Osteocyte (in vitro differentiated cells): ENCODE data around the gene PTBP1. TPM values are rescaled to one million over a fixed set of nuclear protein-coding genes. Genes with fewer than 3 reads are reported as not detected.

Experiments used
- DNase-seq: peaks from one replicate; pipeline ENCODE4 v3.0.0; 2021; ENCODE audit warnings: mixed read lengths; ENCODE audit not compliant: unreplicated experiment; ENCODE audit errors: extremely low spot score
- H3K27ac Mint-ChIP-seq: one replicate; pipeline ENCODE4 v1.8.0; 2021; ENCODE audit warnings: mild to moderate bottlenecking, mixed read lengths; ENCODE audit not compliant: unreplicated experiment
- H3K27me3 Mint-ChIP-seq: one replicate; pipeline ENCODE4 v1.8.0; 2021; ENCODE audit warnings: mixed read lengths; ENCODE audit not compliant: unreplicated experiment
- H3K36me3 Mint-ChIP-seq: one replicate; pipeline ENCODE4 v1.8.0; 2021; ENCODE audit warnings: mixed read lengths; ENCODE audit not compliant: unreplicated experiment
- H3K4me1 Mint-ChIP-seq: one replicate; pipeline ENCODE4 v1.8.0; 2021; ENCODE audit warnings: mixed read lengths; ENCODE audit not compliant: unreplicated experiment
- H3K4me3 Mint-ChIP-seq: one replicate; pipeline ENCODE4 v1.8.0; 2021; ENCODE audit warnings: mild to moderate bottlenecking, moderate library complexity, mixed read lengths; ENCODE audit not compliant: unreplicated experiment
- H3K9me3 Mint-ChIP-seq: one replicate; pipeline ENCODE4 v1.8.0; 2021; ENCODE audit warnings: mixed read lengths; ENCODE audit not compliant: unreplicated experiment
- CTCF ChIP-seq: fragments of 200-600 bp; sonication (generic); IDR thresholded peaks from 2 replicates; pipeline ENCODE4 v1.5.0; 2021; ENCODE audit warnings: antibody characterized with exemption, mild to moderate bottlenecking, moderate library complexity
- microRNA-seq: library from miRNA; unstranded; fragments of <30 nt; microRNA quantifications from one replicate; pipeline ENCODE4 v1.1.0, GENCODE V29; 2020; ENCODE audit not compliant: unreplicated experiment
- total RNA-seq: library from RNA; stranded (reverse); gene quantifications from 2 replicates; pipeline ENCODE4 v1.2.1, GENCODE V29; 2021

The PTBP1 gene
- total RNA-seq, 1 donor from 2014 or later = 370 TPM

- TF ChIP-seq CTCF = no peak
- Mint-ChIP-seq H3K27ac (peak overlapping the region; percentile 65), H3K36me3 (no peaks in the 10 kb centered on the region), H3K4me3 (no peak overlapping the region), H3K4me1 (peaks cover 22% of the 10 kb centered on the region), H3K27me3 (no peaks in the 10 kb centered on the region), H3K9me3 (no peaks in the 10 kb centered on the region)
- DNase-seq = no peak
Observed at GRCh38 chr19:858284-858683, 61.0 kb downstream of the PTBP1 start.

GRCh38 chr19:858868-859843 lies 61.9 kb downstream of the PTBP1 start, which contains the start of gene CFD:
TSS of gene CFD (plus strand) at chr19:859664. CDS start at chr19:859690, 26 bp downstream.
- H3K9me3 Mint-ChIP-seq = no peaks in the 10 kb centered on the region
- DNase-seq = peak; percentile 88
- H3K27me3 Mint-ChIP-seq = no peaks in the 10 kb centered on the region
- no peaks in the 10 kb centered on the region for H3K36me3 Mint-ChIP-seq
- H3K4me1 Mint-ChIP-seq = peaks cover 28% of the 10 kb centered on the region
- TF ChIP-seq CTCF = no peak
- H3K4me3 Mint-ChIP-seq = peak within 1 kb of the TSS; percentile 72
- H3K27ac Mint-ChIP-seq = peak within 1 kb of the TSS; percentile 75

- H3K36me3 Mint-ChIP-seq = no peaks in the 10 kb centered on the region
- peak overlapping the region; percentile 63 for H3K4me3 Mint-ChIP-seq
- DNase-seq = no peak
- peaks cover 36% of the 10 kb centered on the region for H3K4me1 Mint-ChIP-seq
- H3K9me3 Mint-ChIP-seq = no peaks in the 10 kb centered on the region
- H3K27ac Mint-ChIP-seq = no peak overlapping the region
- no peak for TF ChIP-seq CTCF
- H3K27me3 Mint-ChIP-seq = no peaks in the 10 kb centered on the region
Observed at GRCh38 chr19:861141-861755, 64.0 kb downstream of the PTBP1 start.

Small RNAs within 50 kb of the gene (microRNA-seq; reads per million reads assigned to microRNA genes)
- gene MIR3187 = 16.4 reads per million, percentile 26 among the genes with 10 or more reads in this experiment
- 18.1 reads per million, percentile 28 among the genes with 10 or more reads in this experiment for gene MIR4745

Other genes with a start within 250 kb of the PTBP1 start
- 816 and 859 TPM in 2 replicates for gene BSG, start 224.9 kb upstream of the PTBP1 start, total RNA-seq
- 27.2 and 28.3 TPM in 2 replicates for gene HCN2, start 207.6 kb upstream of the PTBP1 start, total RNA-seq
- gene POLRMT, start 163.9 kb upstream of the PTBP1 start, total RNA-seq = 44.6 and 47.6 TPM in 2 replicates
- 0.81 TPM in 1 of 2 replicates, not detected in the other for gene FGF22, start 157.6 kb upstream of the PTBP1 start, total RNA-seq
- 37.3 and 40.8 TPM in 2 replicates for gene RNF126, start 134.2 kb upstream of the PTBP1 start, total RNA-seq
- gene FSTL3, start 121.1 kb upstream of the PTBP1 start, total RNA-seq = 109 and 111 TPM in 2 replicates
- not detected in 2 replicates for gene PRSS57, start 102.0 kb upstream of the PTBP1 start, total RNA-seq
- gene PALM, start 88.5 kb upstream of the PTBP1 start, total RNA-seq = 236 and 251 TPM in 2 replicates
- 1.1 and 1.3 TPM in 2 replicates for gene MISP, start 46.3 kb upstream of the PTBP1 start, total RNA-seq
- 18.2 and 19.4 TPM in 2 replicates for gene PLPPR3, start 24.5 kb downstream of the PTBP1 start, total RNA-seq
- 0.91 and 1.0 TPM in 2 replicates for gene AZU1, start 30.4 kb downstream of the PTBP1 start, total RNA-seq
- gene PRTN3, start 43.5 kb downstream of the PTBP1 start, total RNA-seq = not detected in 2 replicates
- 1.1 and 1.2 TPM in 2 replicates for gene ELANE, start 54.9 kb downstream of the PTBP1 start, total RNA-seq
- gene CFD, start 62.2 kb downstream of the PTBP1 start, total RNA-seq = 162 and 179 TPM in 2 replicates
- 69.3 and 72.3 TPM in 2 replicates for gene MED16, start 95.7 kb downstream of the PTBP1 start, total RNA-seq
- gene RNU6-9, start 96.0 kb downstream of the PTBP1 start, total RNA-seq = not detected in 2 replicates
- gene R3HDM4, start 115.8 kb downstream of the PTBP1 start, total RNA-seq = 61.1 and 63.5 TPM in 2 replicates
- gene KISS1R, start 119.9 kb downstream of the PTBP1 start, total RNA-seq = 0.47 and 1.7 TPM in 2 replicates
- gene ARID3A, start 128.6 kb downstream of the PTBP1 start, total RNA-seq = 16.8 and 17.0 TPM in 2 replicates
- 60.2 and 61.2 TPM in 2 replicates for gene WDR18, start 186.9 kb downstream of the PTBP1 start, total RNA-seq
- gene GRIN3B, start 203.0 kb downstream of the PTBP1 start, total RNA-seq = 0.46 TPM in 1 of 2 replicates, not detected in the other
- 149 and 157 TPM in 2 replicates for gene TMEM259, start 223.7 kb downstream of the PTBP1 start, total RNA-seq
- not detected in 2 replicates for gene RNU6-2, start 224.1 kb downstream of the PTBP1 start, total RNA-seq
- gene CNN2, start 229.2 kb downstream of the PTBP1 start, total RNA-seq = 318 and 327 TPM in 2 replicates
- gene ABCA7, start 242.7 kb downstream of the PTBP1 start, total RNA-seq = 16.7 and 17.8 TPM in 2 replicates